ENCODE results near the gene ACSS1. TPM values are rescaled to one million over a fixed set of nuclear protein-coding genes. Genes with fewer than 3 reads are reported as not detected.

The ACSS1 gene
- total RNA-seq, 1 donor from 2014 or later: not detected

- H3K9me3 ChIP-seq (ENCODE audit: low read depth): no peaks in the 10 kb centered on the region
- peaks cover 3% of the 10 kb centered on the region for H3K4me1 Mint-ChIP-seq
- H3K36me3 Mint-ChIP-seq: peaks cover 38% of the 10 kb centered on the region
- H3K27me3 ChIP-seq: no peaks in the 10 kb centered on the region
- no peak overlapping the region for H3K4me2 ChIP-seq
- H3K4me3 ChIP-seq: no peak overlapping the region
- H3K79me2 ChIP-seq (ENCODE audit: low read depth): peaks cover 37% of the 10 kb centered on the region
- H3K36me3 ChIP-seq: peaks cover 5% of the 10 kb centered on the region
- no peak for DNase-seq (ENCODE audit: low spot score)
- H3K4me3 Mint-ChIP-seq: no peak overlapping the region
- H3K9ac ChIP-seq: no peak overlapping the region
- H3F3A ChIP-seq (ENCODE audit: low read depth): no peaks in the 10 kb centered on the region
- no peak overlapping the region for H3K27ac Mint-ChIP-seq
- TF ChIP-seq EZH2phosphoT487 (IDR thresholded peaks at IDR 0.05): no peak
- TF ChIP-seq, protein P1, sequence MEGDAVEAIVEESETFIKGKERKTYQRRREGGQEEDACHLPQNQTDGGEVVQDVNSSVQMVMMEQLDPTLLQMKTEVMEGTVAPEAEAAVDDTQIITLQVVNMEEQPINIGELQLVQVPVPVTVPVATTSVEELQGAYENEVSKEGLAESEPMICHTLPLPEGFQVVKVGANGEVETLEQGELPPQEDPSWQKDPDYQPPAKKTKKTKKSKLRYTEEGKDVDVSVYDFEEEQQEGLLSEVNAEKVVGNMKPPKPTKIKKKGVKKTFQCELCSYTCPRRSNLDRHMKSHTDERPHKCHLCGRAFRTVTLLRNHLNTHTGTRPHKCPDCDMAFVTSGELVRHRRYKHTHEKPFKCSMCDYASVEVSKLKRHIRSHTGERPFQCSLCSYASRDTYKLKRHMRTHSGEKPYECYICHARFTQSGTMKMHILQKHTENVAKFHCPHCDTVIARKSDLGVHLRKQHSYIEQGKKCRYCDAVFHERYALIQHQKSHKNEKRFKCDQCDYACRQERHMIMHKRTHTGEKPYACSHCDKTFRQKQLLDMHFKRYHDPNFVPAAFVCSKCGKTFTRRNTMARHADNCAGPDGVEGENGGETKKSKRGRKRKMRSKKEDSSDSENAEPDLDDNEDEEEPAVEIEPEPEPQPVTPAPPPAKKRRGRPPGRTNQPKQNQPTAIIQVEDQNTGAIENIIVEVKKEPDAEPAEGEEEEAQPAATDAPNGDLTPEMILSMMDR (IDR thresholded peaks at IDR 0.05): no peak
- no peak for TF ChIP-seq EZH2 (IDR thresholded peaks at IDR 0.05)
- H3K9me3 Mint-ChIP-seq: peaks cover 15% of the 10 kb centered on the region
- H3K27me3 Mint-ChIP-seq (ENCODE audit: insufficient read depth, low read depth): peaks cover 7% of the 10 kb centered on the region
- H2AFZ ChIP-seq (replicated peaks): no peak overlapping the region
- H3K4me1 ChIP-seq: no peaks in the 10 kb centered on the region
- no peaks in the 10 kb centered on the region for H4K20me1 ChIP-seq (ENCODE audit: low read depth)
- H3K27ac ChIP-seq: no peak overlapping the region
Measured at GRCh38 chr20:24983896-24984295, 74.0 kb downstream of the ACSS1 start.

DNA sequence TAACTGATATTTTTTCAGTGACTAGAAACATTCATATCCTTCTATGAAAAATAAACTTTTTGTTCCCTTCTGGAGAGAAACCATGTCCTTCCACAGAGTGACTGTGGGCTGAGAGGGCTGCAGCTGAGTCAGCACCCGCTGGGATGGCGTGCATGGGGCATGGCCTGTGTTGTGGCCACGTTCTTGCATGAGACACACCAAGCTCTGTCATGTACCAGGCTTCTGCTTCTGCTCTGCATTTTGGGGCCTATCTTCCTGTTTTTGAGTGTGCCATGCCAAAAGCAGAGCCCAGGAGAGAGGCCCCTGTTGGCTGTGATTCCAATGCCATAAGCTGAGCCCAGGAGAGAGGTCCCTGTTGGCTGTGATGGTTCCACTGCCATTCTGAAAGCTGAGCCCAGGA lies 76.1 kb downstream of the ACSS1 start:
- no peak overlapping the region for H3K27ac ChIP-seq
- Mint-ChIP-seq H3K9me3 (peaks cover 17% of the 10 kb centered on the region), H3K27me3 (ENCODE audit: insufficient read depth, low read depth) (peaks cover 7% of the 10 kb centered on the region), H3K4me3 (no peak overlapping the region), H3K36me3 (peaks cover 57% of the 10 kb centered on the region), H3K4me1 (peaks cover 3% of the 10 kb centered on the region), H3K27ac (no peak overlapping the region)
- DNase-seq (ENCODE audit: low spot score): no peak
- no peaks in the 10 kb centered on the region for H4K20me1 ChIP-seq (ENCODE audit: low read depth)
- H3K36me3 ChIP-seq: peaks cover 7% of the 10 kb centered on the region
- no peaks in the 10 kb centered on the region for H3K9me3 ChIP-seq (ENCODE audit: low read depth)
- H3K4me3 ChIP-seq: no peak overlapping the region
- H3K27me3 ChIP-seq: no peaks in the 10 kb centered on the region
- H2AFZ ChIP-seq (replicated peaks): no peak overlapping the region
- no peak overlapping the region for H3K9ac ChIP-seq
- H3K4me1 ChIP-seq: no peaks in the 10 kb centered on the region
- H3K4me2 ChIP-seq: no peak overlapping the region
- TF ChIP-seq EZH2 (IDR thresholded peaks at IDR 0.05): no peak
- H3K79me2 ChIP-seq (ENCODE audit: low read depth): peaks cover 17% of the 10 kb centered on the region
- H3F3A ChIP-seq (ENCODE audit: low read depth): no peaks in the 10 kb centered on the region

- H2AFZ ChIP-seq (replicated peaks): no peak overlapping the region
Measured at GRCh38 chr20:24981282-24981681, 76.7 kb downstream of the ACSS1 start.

More at GRCh38 chr20:24981282-24981681, 76.7 kb downstream of the ACSS1 start:
- H3K4me3 Mint-ChIP-seq: no peak overlapping the region
- no peak overlapping the region for H3K4me2 ChIP-seq
- DNase-seq (ENCODE audit: low spot score): no peak
- peaks cover 62% of the 10 kb centered on the region for H3K36me3 Mint-ChIP-seq
- H3K4me1 ChIP-seq: no peaks in the 10 kb centered on the region
- TF ChIP-seq EZH2phosphoT487 (IDR thresholded peaks at IDR 0.05): no peak
- TF ChIP-seq, protein P1 (IDR thresholded peaks at IDR 0.05): no peak
- TF ChIP-seq EZH2 (IDR thresholded peaks at IDR 0.05): no peak
- no peak overlapping the region for H3K27ac Mint-ChIP-seq
- peaks cover 3% of the 10 kb centered on the region for H3K4me1 Mint-ChIP-seq
- no peaks in the 10 kb centered on the region for H3F3A ChIP-seq (ENCODE audit: low read depth)
- no peaks in the 10 kb centered on the region for H3K27me3 ChIP-seq
- H3K9me3 Mint-ChIP-seq: peaks cover 18% of the 10 kb centered on the region
- peaks cover 4% of the 10 kb centered on the region for H3K9me3 ChIP-seq (ENCODE audit: low read depth)
- peaks cover 12% of the 10 kb centered on the region for H3K79me2 ChIP-seq (ENCODE audit: low read depth)
- H3K27ac ChIP-seq: no peak overlapping the region
- H4K20me1 ChIP-seq (ENCODE audit: low read depth): no peaks in the 10 kb centered on the region
- no peak overlapping the region for H3K9ac ChIP-seq
- peaks cover 10% of the 10 kb centered on the region for H3K36me3 ChIP-seq
- no peak overlapping the region for H3K4me3 ChIP-seq
- H3K27me3 Mint-ChIP-seq (ENCODE audit: insufficient read depth, low read depth): peaks cover 7% of the 10 kb centered on the region

Measured in neural progenitor cell (in vitro differentiated cells).